ENCODE results near the gene SLC30A2. TPM values are rescaled to one million over a fixed set of nuclear protein-coding genes. Genes with fewer than 3 reads are reported as not detected.

The SLC30A2 gene
- total and polyA plus RNA-seq, 9 of the 15 experiments (the other 6 are each of a cell fraction or from before 2014, with no cell fraction given) = 0.01 to 0.18 (median 0.06) TPM; not detected in 3

DNA sequence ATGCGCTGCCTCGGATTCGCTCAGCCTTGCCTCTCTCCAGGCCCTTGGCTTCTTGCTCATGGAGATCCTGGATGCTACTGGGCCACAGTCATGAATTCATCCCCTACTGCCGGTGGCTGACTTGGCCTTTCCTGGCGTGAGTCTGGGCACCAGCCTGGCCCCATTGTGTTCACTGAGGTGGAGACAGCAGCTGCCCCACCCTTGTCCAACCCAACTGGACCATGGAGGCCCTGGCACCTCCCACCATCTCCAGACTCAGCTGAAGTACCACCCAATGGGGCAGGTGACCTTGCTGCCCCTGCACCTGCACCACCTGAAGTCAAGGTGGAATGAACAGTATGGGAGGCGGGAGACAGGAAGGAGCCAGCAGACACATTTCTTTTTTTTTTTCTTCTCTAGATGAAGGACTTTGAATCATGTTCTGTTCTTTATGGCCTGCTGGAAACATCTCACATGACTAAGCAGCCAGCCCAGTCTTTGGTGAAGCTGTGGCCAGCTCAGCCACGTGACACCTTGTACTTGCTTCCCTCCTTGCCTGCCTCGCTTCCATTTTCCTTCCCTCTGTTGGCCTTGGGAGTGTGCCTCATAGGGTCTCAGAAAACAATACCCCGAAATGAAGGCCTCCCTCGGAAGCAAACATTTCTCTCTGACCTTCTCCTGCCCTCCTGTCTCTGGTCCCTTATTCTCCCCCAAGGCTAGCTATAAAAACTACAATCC, 3.8 kb upstream of the SLC30A2 start (continued):
- TF ChIP-seq ZNF239 (CRISPR knock-in tag; IDR thresholded peaks at IDR 0.05) (peak; percentile 85), ZZZ3 (IDR thresholded peaks at IDR 0.05) (no peak), TGIF2 (CRISPR knock-in tag; IDR thresholded peaks at IDR 0.05) (no peak), ERF (CRISPR knock-in tag; IDR thresholded peaks at IDR 0.05) (0 out of 2 replicates have a peak, but pooled peaks have one; percentile 68), RBM22 (IDR thresholded peaks at IDR 0.05; ENCODE audit: low read depth, low read length, poor library complexity, severe bottlenecking) (no peak), CEBPB (tag; IDR thresholded peaks at IDR 0.05) (no peak), ZBED1 (IDR thresholded peaks at IDR 0.05) (no peak), SLC30A9 (CRISPR knock-in tag; IDR thresholded peaks at IDR 0.05) (no peak), ZNF24 (IDR thresholded peaks at IDR 0.05) (no peak), DPF2 (IDR thresholded peaks at IDR 0.05) (no peak), HDAC2 (IDR thresholded peaks at IDR 0.05) (no peak), FUS (optimal IDR thresholded peaks at IDR 0.05; ENCODE audit: low read depth, low read length) (no peak), POLR2AphosphoS5 (IDR thresholded peaks at IDR 0.05; ENCODE audit: control insufficient read depth, insufficient read depth, low read depth, low read length) (no peak), ZNF175 (CRISPR knock-in tag; IDR thresholded peaks at IDR 0.05; ENCODE audit: low read depth) (peak; percentile 98), ESRRB (CRISPR knock-in tag; IDR thresholded peaks at IDR 0.05; ENCODE audit: borderline replicate concordance) (no peak), RBM14 (IDR thresholded peaks at IDR 0.05; ENCODE audit: borderline replicate concordance, insufficient read depth, low read depth, low read length) (no peak), STAT5B (CRISPR knock-in tag; IDR thresholded peaks at IDR 0.05) (no peak)
- TF ChIP-seq, protein P1, sequence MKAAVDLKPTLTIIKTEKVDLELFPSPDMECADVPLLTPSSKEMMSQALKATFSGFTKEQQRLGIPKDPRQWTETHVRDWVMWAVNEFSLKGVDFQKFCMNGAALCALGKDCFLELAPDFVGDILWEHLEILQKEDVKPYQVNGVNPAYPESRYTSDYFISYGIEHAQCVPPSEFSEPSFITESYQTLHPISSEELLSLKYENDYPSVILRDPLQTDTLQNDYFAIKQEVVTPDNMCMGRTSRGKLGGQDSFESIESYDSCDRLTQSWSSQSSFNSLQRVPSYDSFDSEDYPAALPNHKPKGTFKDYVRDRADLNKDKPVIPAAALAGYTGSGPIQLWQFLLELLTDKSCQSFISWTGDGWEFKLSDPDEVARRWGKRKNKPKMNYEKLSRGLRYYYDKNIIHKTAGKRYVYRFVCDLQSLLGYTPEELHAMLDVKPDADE (conservative IDR thresholded peaks at IDR 0.05; ENCODE audit: control insufficient read depth, low read depth, low read length) = no peak
- TF ChIP-seq, protein P2, sequence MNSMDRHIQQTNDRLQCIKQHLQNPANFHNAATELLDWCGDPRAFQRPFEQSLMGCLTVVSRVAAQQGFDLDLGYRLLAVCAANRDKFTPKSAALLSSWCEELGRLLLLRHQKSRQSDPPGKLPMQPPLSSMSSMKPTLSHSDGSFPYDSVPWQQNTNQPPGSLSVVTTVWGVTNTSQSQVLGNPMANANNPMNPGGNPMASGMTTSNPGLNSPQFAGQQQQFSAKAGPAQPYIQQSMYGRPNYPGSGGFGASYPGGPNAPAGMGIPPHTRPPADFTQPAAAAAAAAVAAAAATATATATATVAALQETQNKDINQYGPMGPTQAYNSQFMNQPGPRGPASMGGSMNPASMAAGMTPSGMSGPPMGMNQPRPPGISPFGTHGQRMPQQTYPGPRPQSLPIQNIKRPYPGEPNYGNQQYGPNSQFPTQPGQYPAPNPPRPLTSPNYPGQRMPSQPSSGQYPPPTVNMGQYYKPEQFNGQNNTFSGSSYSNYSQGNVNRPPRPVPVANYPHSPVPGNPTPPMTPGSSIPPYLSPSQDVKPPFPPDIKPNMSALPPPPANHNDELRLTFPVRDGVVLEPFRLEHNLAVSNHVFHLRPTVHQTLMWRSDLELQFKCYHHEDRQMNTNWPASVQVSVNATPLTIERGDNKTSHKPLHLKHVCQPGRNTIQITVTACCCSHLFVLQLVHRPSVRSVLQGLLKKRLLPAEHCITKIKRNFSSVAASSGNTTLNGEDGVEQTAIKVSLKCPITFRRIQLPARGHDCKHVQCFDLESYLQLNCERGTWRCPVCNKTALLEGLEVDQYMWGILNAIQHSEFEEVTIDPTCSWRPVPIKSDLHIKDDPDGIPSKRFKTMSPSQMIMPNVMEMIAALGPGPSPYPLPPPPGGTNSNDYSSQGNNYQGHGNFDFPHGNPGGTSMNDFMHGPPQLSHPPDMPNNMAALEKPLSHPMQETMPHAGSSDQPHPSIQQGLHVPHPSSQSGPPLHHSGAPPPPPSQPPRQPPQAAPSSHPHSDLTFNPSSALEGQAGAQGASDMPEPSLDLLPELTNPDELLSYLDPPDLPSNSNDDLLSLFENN (IDR thresholded peaks at IDR 0.05; ENCODE audit: low read depth in 2 of 2, low read length in 2 of 2) = no peak
- TF ChIP-seq, protein P3, sequence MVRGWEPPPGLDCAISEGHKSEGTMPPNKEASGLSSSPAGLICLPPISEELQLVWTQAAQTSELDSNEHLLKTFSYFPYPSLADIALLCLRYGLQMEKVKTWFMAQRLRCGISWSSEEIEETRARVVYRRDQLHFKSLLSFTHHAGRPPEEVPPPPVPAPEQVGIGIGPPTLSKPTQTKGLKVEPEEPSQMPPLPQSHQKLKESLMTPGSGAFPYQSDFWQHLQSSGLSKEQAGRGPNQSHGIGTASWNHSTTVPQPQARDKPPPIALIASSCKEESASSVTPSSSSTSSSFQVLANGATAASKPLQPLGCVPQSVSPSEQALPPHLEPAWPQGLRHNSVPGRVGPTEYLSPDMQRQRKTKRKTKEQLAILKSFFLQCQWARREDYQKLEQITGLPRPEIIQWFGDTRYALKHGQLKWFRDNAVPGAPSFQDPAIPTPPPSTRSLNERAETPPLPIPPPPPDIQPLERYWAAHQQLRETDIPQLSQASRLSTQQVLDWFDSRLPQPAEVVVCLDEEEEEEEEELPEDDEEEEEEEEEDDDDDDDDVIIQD (CRISPR knock-in tag; IDR thresholded peaks at IDR 0.05) = no peak
- TF ChIP-seq, protein P4, sequence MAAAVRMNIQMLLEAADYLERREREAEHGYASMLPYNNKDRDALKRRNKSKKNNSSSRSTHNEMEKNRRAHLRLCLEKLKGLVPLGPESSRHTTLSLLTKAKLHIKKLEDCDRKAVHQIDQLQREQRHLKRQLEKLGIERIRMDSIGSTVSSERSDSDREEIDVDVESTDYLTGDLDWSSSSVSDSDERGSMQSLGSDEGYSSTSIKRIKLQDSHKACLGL (CRISPR knock-in tag; IDR thresholded peaks at IDR 0.05; ENCODE audit: borderline replicate concordance, poor library complexity, severe bottlenecking) = peak; percentile 51
